ENCODE results near the gene FAIM2. TPM values are rescaled to one million over a fixed set of nuclear protein-coding genes. Genes with fewer than 3 reads are reported as not detected.

The FAIM2 gene
- total RNA-seq, 1 donor from 2014 or later, result 10.4 TPM

- DNase-seq (ENCODE audit: low spot score), result peak; percentile 57
Measured at GRCh38 chr12:49824895-49825294, 78.8 kb downstream of the FAIM2 start.

- DNase-seq (ENCODE audit: low spot score), result no peak
Measured at GRCh38 chr12:49824416-49824815, 79.3 kb downstream of the FAIM2 start.

GRCh38 chr12:49823951-49824350 lies 79.7 kb downstream of the FAIM2 start:
- no peak for DNase-seq (ENCODE audit: low spot score)

GRCh38 chr12:49823350-49823749 lies 80.3 kb downstream of the FAIM2 start:
- DNase-seq (ENCODE audit: low spot score), result no peak

GRCh38 chr12:49821373-49822287 lies 82.1 kb downstream of the FAIM2 start:
- no peak for DNase-seq (ENCODE audit: low spot score)

GRCh38 chr12:49819786-49820185 lies 83.9 kb downstream of the FAIM2 start:
- DNase-seq (ENCODE audit: low spot score), result no peak

- DNase-seq (ENCODE audit: low spot score), result no peak
Measured at GRCh38 chr12:49818241-49818895, 85.3 kb downstream of the FAIM2 start.

Other genes starting within 250 kb of the FAIM2 start
- gene FMNL3, start 196.5 kb downstream of the FAIM2 start, total RNA-seq (ENCODE audit: insufficient read depth, low replicate concordance), result 22.1 TPM
- gene TMBIM6, start 162.3 kb downstream of the FAIM2 start, total RNA-seq (ENCODE audit: insufficient read depth, low replicate concordance), result 293 TPM
- 9.9 TPM for gene NCKAP5L, start 75.5 kb downstream of the FAIM2 start, total RNA-seq (ENCODE audit: insufficient read depth, low replicate concordance)
- 3.6 TPM for gene BCDIN3D, start 60.8 kb downstream of the FAIM2 start, total RNA-seq (ENCODE audit: insufficient read depth, low replicate concordance)
- 0.24 TPM for gene AQP2, start 46.8 kb upstream of the FAIM2 start, total RNA-seq (ENCODE audit: insufficient read depth, low replicate concordance)
- 7.2 TPM for gene AQP5, start 58.0 kb upstream of the FAIM2 start, total RNA-seq (ENCODE audit: insufficient read depth, low replicate concordance)
- gene AQP6, start 69.0 kb upstream of the FAIM2 start, total RNA-seq (ENCODE audit: insufficient read depth, low replicate concordance), result 0.48 TPM
- gene RACGAP1, start 121.6 kb upstream of the FAIM2 start, total RNA-seq (ENCODE audit: insufficient read depth, low replicate concordance), result 27.2 TPM
- 1.7 TPM for gene ASIC1, start 153.7 kb upstream of the FAIM2 start, total RNA-seq (ENCODE audit: insufficient read depth, low replicate concordance)
- gene SMARCD1, start 181.4 kb upstream of the FAIM2 start, total RNA-seq (ENCODE audit: insufficient read depth, low replicate concordance), result 33.0 TPM
- 0.48 TPM for gene GPD1, start 200.1 kb upstream of the FAIM2 start, total RNA-seq (ENCODE audit: insufficient read depth, low replicate concordance)
- gene COX14, start 208.3 kb upstream of the FAIM2 start, total RNA-seq (ENCODE audit: insufficient read depth, low replicate concordance), result 42.9 TPM

Data from umbilical cord (tissue), 2 donors.